ENCODE data around the gene CDKAL1.

The CDKAL1 gene

GRCh38 chr6:20702366-20702765 is 168.1 kb downstream of the CDKAL1 start:
- Histone ChIP-seq H3K27me3 (ENCODE audit: control insufficient read depth in 3 of 3, insufficient read depth in 3 of 3, low read depth in 1 of 3, low read length in 3 of 3) (no peaks in the 10 kb centered on the region), H4K91ac (ENCODE audit: low read depth, low read length, poor library complexity) (no peak overlapping the region), H3K27ac (replicated peaks; ENCODE audit: low read length) (no peak overlapping the region), H3K4me1 (ENCODE audit: control insufficient read depth in 2 of 2, insufficient read depth in 1 of 2, low read depth in 1 of 2, low read length in 2 of 2) (peaks cover 0 to 2% of the 10 kb centered on the region in 2 donors), H2BK15ac (ENCODE audit: low read length) (no peak overlapping the region), H3K23ac (ENCODE audit: low read depth, low read length, poor library complexity) (no peak overlapping the region), H4K8ac (ENCODE audit: low read depth, low read length) (no peak overlapping the region), H3K18ac (ENCODE audit: low read length) (no peak overlapping the region), H3K14ac (ENCODE audit: low read length) (no peak overlapping the region), H3K4me3 (ENCODE audit: low read length in 2 of 2) (no peak overlapping the region), H3K4me2 (ENCODE audit: insufficient read depth, low read length, poor library complexity, severe bottlenecking) (no peak overlapping the region), H2BK12ac (ENCODE audit: low read length) (no peak overlapping the region), H2BK5ac (ENCODE audit: low read length) (no peak overlapping the region), H3K4ac (ENCODE audit: low read length) (no peak overlapping the region), H3K9me3 (replicated peaks in 1 of 2; ENCODE audit: control insufficient read depth in 2 of 2, insufficient read depth in 1 of 2, low read depth in 1 of 2, low read length in 2 of 2) (no peaks in the 10 kb centered on the region), H2AFZ (ENCODE audit: low read length) (no peak overlapping the region), H3K79me1 (ENCODE audit: low read depth, low read length) (no peaks in the 10 kb centered on the region), H3K36me3 (replicated peaks in 1 of 2; ENCODE audit: control insufficient read depth in 2 of 2, insufficient read depth in 2 of 2, low read length in 2 of 2) (no peaks in the 10 kb centered on the region), H3K9ac (ENCODE audit: low read depth, low read length, poor library complexity) (no peak overlapping the region), H2BK120ac (ENCODE audit: low read depth, low read length) (no peak overlapping the region), H2AK5ac (ENCODE audit: low read depth, low read length) (no peak overlapping the region)
- DNase-seq (ENCODE audit: low spot score): no peak
- WGBS, 2 donors (ENCODE audit: extremely low coverage in 2 of 2, insufficient read length in 2 of 2, insufficient replicate concordance in 1 of 2): no CpG with 5 or more reads among the region's 13 CpGs

DNA sequence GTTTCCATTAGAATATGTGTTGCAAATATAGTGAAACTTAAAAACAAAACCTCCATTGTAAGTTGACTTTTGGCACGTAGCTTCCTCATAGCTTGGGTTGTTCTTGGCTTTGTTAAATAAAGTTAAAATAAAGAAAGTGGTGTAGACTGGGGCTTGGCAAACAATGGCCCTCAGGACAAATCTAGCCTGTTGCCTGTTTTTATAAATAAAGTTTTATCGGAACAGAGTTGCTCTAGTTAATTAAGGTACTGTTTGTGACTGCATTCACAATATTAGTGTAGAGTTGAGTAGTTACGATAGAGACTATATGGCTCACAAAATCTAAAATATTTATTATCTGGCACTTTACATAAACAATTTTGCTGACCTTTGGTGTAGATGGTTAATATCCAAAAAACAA is 168.8 kb downstream of the CDKAL1 start:
- no peak overlapping the region for H3K4me3 ChIP-seq (ENCODE audit: low read length in 2 of 2)
- DNase-seq (ENCODE audit: low spot score): no peak
- no peak overlapping the region for H3K27ac ChIP-seq (replicated peaks; ENCODE audit: low read length)
- no peak overlapping the region for H3K14ac ChIP-seq (ENCODE audit: low read length)
- H3K9ac ChIP-seq (ENCODE audit: low read depth, low read length, poor library complexity): no peak overlapping the region
- H3K27me3 ChIP-seq (ENCODE audit: control insufficient read depth in 3 of 3, insufficient read depth in 3 of 3, low read depth in 1 of 3, low read length in 3 of 3): no peaks in the 10 kb centered on the region
- H2AK5ac ChIP-seq (ENCODE audit: low read depth, low read length): no peak overlapping the region
- H3K9me3 ChIP-seq (replicated peaks in 1 of 2; ENCODE audit: control insufficient read depth in 2 of 2, insufficient read depth in 1 of 2, low read depth in 1 of 2, low read length in 2 of 2): no peaks in the 10 kb centered on the region
- no CpG with 5 or more reads among the region's 3 CpGs for WGBS, 2 donors (ENCODE audit: extremely low coverage in 2 of 2, insufficient read length in 2 of 2, insufficient replicate concordance in 1 of 2)
- no peak overlapping the region for H3K4ac ChIP-seq (ENCODE audit: low read length)
- H4K8ac ChIP-seq (ENCODE audit: low read depth, low read length): no peak overlapping the region
- H2AFZ ChIP-seq (ENCODE audit: low read length): no peak overlapping the region
- no peak overlapping the region for H3K18ac ChIP-seq (ENCODE audit: low read length)
- H3K23ac ChIP-seq (ENCODE audit: low read depth, low read length, poor library complexity): no peak overlapping the region
- no peaks in the 10 kb centered on the region for H3K79me1 ChIP-seq (ENCODE audit: low read depth, low read length)
- H3K36me3 ChIP-seq (replicated peaks in 1 of 2; ENCODE audit: control insufficient read depth in 2 of 2, insufficient read depth in 2 of 2, low read length in 2 of 2): no peaks in the 10 kb centered on the region
- H2BK12ac ChIP-seq (ENCODE audit: low read length): no peak overlapping the region
- no peak overlapping the region for H2BK15ac ChIP-seq (ENCODE audit: low read length)
- no peak overlapping the region for H2BK120ac ChIP-seq (ENCODE audit: low read depth, low read length)
- H4K91ac ChIP-seq (ENCODE audit: low read depth, low read length, poor library complexity): no peak overlapping the region
- no peak overlapping the region for H2BK5ac ChIP-seq (ENCODE audit: low read length)
- H3K4me2 ChIP-seq (ENCODE audit: insufficient read depth, low read length, poor library complexity, severe bottlenecking): no peak overlapping the region
- H3K4me1 ChIP-seq (ENCODE audit: control insufficient read depth in 2 of 2, insufficient read depth in 1 of 2, low read depth in 1 of 2, low read length in 2 of 2): peaks cover 0 to 2% of the 10 kb centered on the region in 2 donors

- Histone ChIP-seq H4K8ac (ENCODE audit: low read depth, low read length) (no peak overlapping the region), H3K79me1 (ENCODE audit: low read depth, low read length) (no peaks in the 10 kb centered on the region), H3K4me1 (ENCODE audit: control insufficient read depth in 2 of 2, insufficient read depth in 1 of 2, low read depth in 1 of 2, low read length in 2 of 2) (peaks cover 0 to 2% of the 10 kb centered on the region in 2 donors), H2AK5ac (ENCODE audit: low read depth, low read length) (no peak overlapping the region), H2BK120ac (ENCODE audit: low read depth, low read length) (no peak overlapping the region), H2BK15ac (ENCODE audit: low read length) (no peak overlapping the region), H3K14ac (ENCODE audit: low read length) (no peak overlapping the region), H3K27me3 (ENCODE audit: control insufficient read depth in 3 of 3, insufficient read depth in 3 of 3, low read depth in 1 of 3, low read length in 3 of 3) (no peaks in the 10 kb centered on the region), H2BK12ac (ENCODE audit: low read length) (no peak overlapping the region), H4K91ac (ENCODE audit: low read depth, low read length, poor library complexity) (no peak overlapping the region), H3K36me3 (replicated peaks in 1 of 2; ENCODE audit: control insufficient read depth in 2 of 2, insufficient read depth in 2 of 2, low read length in 2 of 2) (no peaks in the 10 kb centered on the region), H3K9me3 (replicated peaks in 1 of 2; ENCODE audit: control insufficient read depth in 2 of 2, insufficient read depth in 1 of 2, low read depth in 1 of 2, low read length in 2 of 2) (no peaks in the 10 kb centered on the region), H3K4ac (ENCODE audit: low read length) (no peak overlapping the region), H3K18ac (ENCODE audit: low read length) (no peak overlapping the region), H3K23ac (ENCODE audit: low read depth, low read length, poor library complexity) (no peak overlapping the region), H3K4me3 (ENCODE audit: low read length in 2 of 2) (no peak overlapping the region), H3K4me2 (ENCODE audit: insufficient read depth, low read length, poor library complexity, severe bottlenecking) (no peak overlapping the region), H3K27ac (replicated peaks; ENCODE audit: low read length) (no peak overlapping the region), H2BK5ac (ENCODE audit: low read length) (no peak overlapping the region), H3K9ac (ENCODE audit: low read depth, low read length, poor library complexity) (no peak overlapping the region), H2AFZ (ENCODE audit: low read length) (no peak overlapping the region)
- WGBS, 2 donors (ENCODE audit: extremely low coverage in 2 of 2, insufficient read length in 2 of 2, insufficient replicate concordance in 1 of 2): no CpG with 5 or more reads among the region's 2 CpGs
- DNase-seq (ENCODE audit: low spot score): no peak
These were observed 170.2 kb downstream of the CDKAL1 start for GRCh38 chr6:20704325-20705025.

DNA sequence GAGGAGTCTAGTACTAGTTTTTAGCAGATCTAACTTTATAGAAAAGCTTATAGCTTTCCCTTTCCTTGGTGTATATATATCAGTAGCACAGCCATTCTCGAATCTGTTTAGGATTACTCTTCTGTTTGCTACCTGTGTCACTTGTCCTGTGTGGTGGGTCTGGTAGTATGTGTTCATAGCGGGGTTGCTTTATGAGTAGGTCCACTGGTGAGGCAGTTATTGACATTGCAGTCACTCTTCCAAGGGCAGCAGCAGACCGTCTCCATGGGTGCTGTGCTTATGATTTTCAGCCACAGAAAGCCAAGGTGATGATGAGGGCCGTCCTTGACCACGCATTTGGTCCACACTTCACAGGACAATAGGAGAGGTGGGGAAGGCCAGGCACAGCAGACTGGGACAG is 171.5 kb downstream of the CDKAL1 start:
- DNase-seq (ENCODE audit: low spot score): no peak
- no peak overlapping the region for H2BK15ac ChIP-seq (ENCODE audit: low read length)

More for the DNA sequence above, 171.5 kb downstream of the CDKAL1 start:
- Histone ChIP-seq H2BK12ac (ENCODE audit: low read length) (no peak overlapping the region), H3K9me3 (replicated peaks in 1 of 2; ENCODE audit: control insufficient read depth in 2 of 2, insufficient read depth in 1 of 2, low read depth in 1 of 2, low read length in 2 of 2) (no peaks in the 10 kb centered on the region), H3K4ac (ENCODE audit: low read length) (no peak overlapping the region), H3K27ac (replicated peaks; ENCODE audit: low read length) (no peak overlapping the region), H3K4me3 (ENCODE audit: low read length in 2 of 2) (no peak overlapping the region), H3K79me1 (ENCODE audit: low read depth, low read length) (no peaks in the 10 kb centered on the region), H2AFZ (ENCODE audit: low read length) (no peak overlapping the region), H3K18ac (ENCODE audit: low read length) (no peak overlapping the region), H3K4me2 (ENCODE audit: insufficient read depth, low read length, poor library complexity, severe bottlenecking) (no peak overlapping the region), H3K27me3 (ENCODE audit: control insufficient read depth in 3 of 3, insufficient read depth in 3 of 3, low read depth in 1 of 3, low read length in 3 of 3) (no peaks in the 10 kb centered on the region), H3K4me1 (ENCODE audit: control insufficient read depth in 2 of 2, insufficient read depth in 1 of 2, low read depth in 1 of 2, low read length in 2 of 2) (peaks cover 0 to 2% of the 10 kb centered on the region in 2 donors), H3K9ac (ENCODE audit: low read depth, low read length, poor library complexity) (no peak overlapping the region), H4K8ac (ENCODE audit: low read depth, low read length) (no peak overlapping the region), H2BK5ac (ENCODE audit: low read length) (no peak overlapping the region), H3K23ac (ENCODE audit: low read depth, low read length, poor library complexity) (no peak overlapping the region), H3K36me3 (replicated peaks in 1 of 2; ENCODE audit: control insufficient read depth in 2 of 2, insufficient read depth in 2 of 2, low read length in 2 of 2) (no peaks in the 10 kb centered on the region), H3K14ac (ENCODE audit: low read length) (no peak overlapping the region), H2BK120ac (ENCODE audit: low read depth, low read length) (no peak overlapping the region), H4K91ac (ENCODE audit: low read depth, low read length, poor library complexity) (no peak overlapping the region), H2AK5ac (ENCODE audit: low read depth, low read length) (no peak overlapping the region)
- WGBS, 2 donors (ENCODE audit: extremely low coverage in 2 of 2, insufficient read length in 2 of 2, insufficient replicate concordance in 1 of 2): no CpG with 5 or more reads among the region's 5 CpGs

Data from neuronal stem cell (in vitro differentiated cells).